ENCODE results near the gene PDHA2. TPM values are rescaled to one million over a fixed set of nuclear protein-coding genes. Genes with fewer than 3 reads are reported as not detected.

Gene PDHA2
- total and polyA plus RNA-seq, 2 experiments from 2014 or later, result not detected

DNA sequence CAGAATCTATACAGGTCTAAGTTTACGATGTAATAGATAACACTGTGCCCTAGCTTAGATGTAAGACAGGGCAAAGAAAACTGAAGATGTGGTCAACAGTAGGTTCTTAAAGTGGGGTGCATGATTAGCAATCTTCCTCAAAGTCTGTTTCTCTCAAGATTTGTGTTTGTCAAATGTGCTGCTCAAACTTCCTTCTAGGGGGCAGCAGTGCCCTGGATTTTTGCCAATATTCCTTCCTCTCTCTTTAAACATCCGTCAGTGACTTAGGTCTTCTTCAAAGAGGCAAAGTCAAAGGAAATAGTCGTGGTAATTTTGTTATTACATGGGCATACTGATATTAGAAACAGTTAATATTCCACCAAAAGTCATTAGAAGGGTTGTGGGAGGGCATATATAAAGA, 4.2 kb upstream of the PDHA2 start:
- whole genome bisulfite sequencing (ENCODE audit: low lambda C conversion rate, missing lambda C conversion rate), result 51% methylated on average over 3 of the region's 3 CpGs

GRCh38 chr4:95838192-95838591, 1.7 kb upstream of the PDHA2 start:
- Histone ChIP-seq H2AFZ (no peak overlapping the region), H3K9me3 (ENCODE audit: low read depth) (no peaks in the 10 kb centered on the region), H3K4me3 (no peak overlapping the region), H3K4me2 (no peak overlapping the region), H3K9me2 (replicated peaks; ENCODE audit: insufficient read depth) (no peaks in the 10 kb centered on the region), H3K27ac (no peak overlapping the region), H3K27me3 (no peaks in the 10 kb centered on the region), H3K4me1 (ENCODE audit: insufficient read depth) (no peaks in the 10 kb centered on the region), H3K36me3 (replicated peaks; ENCODE audit: insufficient read depth, low read depth) (no peaks in the 10 kb centered on the region), H3K79me2 (no peaks in the 10 kb centered on the region), H4K20me1 (ENCODE audit: insufficient read depth, poor library complexity, severe bottlenecking) (no peaks in the 10 kb centered on the region)
- whole genome bisulfite sequencing (ENCODE audit: low lambda C conversion rate, missing lambda C conversion rate), result 85% methylated on average over 2 of the region's 2 CpGs
- TF ChIP-seq EZH2phosphoT487 (IDR thresholded peaks at IDR 0.05; ENCODE audit: low read depth, severe bottlenecking, unreplicated experiment), result no peak
- TF ChIP-seq EZH2 (IDR thresholded peaks at IDR 0.05; ENCODE audit: borderline replicate concordance), result no peak
- no peak for TF ChIP-seq CTCF (IDR thresholded peaks at IDR 0.05; ENCODE audit: poor library complexity)
- DNase-seq (ENCODE audit: low spot score), result no peak

More for the DNA sequence above, 4.2 kb upstream of the PDHA2 start:
- no peak overlapping the region for H3K4me3 ChIP-seq
- no peaks in the 10 kb centered on the region for H3K9me3 ChIP-seq (ENCODE audit: low read depth)
- H2AFZ ChIP-seq, result no peak overlapping the region
- no peak overlapping the region for H3K4me2 ChIP-seq
- no peaks in the 10 kb centered on the region for H3K9me2 ChIP-seq (replicated peaks; ENCODE audit: insufficient read depth)
- TF ChIP-seq CTCF (IDR thresholded peaks at IDR 0.05; ENCODE audit: poor library complexity), result peak; percentile 48
- TF ChIP-seq EZH2phosphoT487 (IDR thresholded peaks at IDR 0.05; ENCODE audit: low read depth, severe bottlenecking, unreplicated experiment), result no peak
- no peaks in the 10 kb centered on the region for H3K79me2 ChIP-seq
- no peaks in the 10 kb centered on the region for H3K36me3 ChIP-seq (replicated peaks; ENCODE audit: insufficient read depth, low read depth)
- no peaks in the 10 kb centered on the region for H4K20me1 ChIP-seq (ENCODE audit: insufficient read depth, poor library complexity, severe bottlenecking)
- peak; percentile 68 for DNase-seq (ENCODE audit: low spot score)
- H3K27ac ChIP-seq, result no peak overlapping the region
- no peaks in the 10 kb centered on the region for H3K27me3 ChIP-seq
- no peaks in the 10 kb centered on the region for H3K4me1 ChIP-seq (ENCODE audit: insufficient read depth)

- no peaks in the 10 kb centered on the region for H3K79me2 ChIP-seq
- H4K20me1 ChIP-seq (ENCODE audit: insufficient read depth, poor library complexity, severe bottlenecking), result no peaks in the 10 kb centered on the region
- no peaks in the 10 kb centered on the region for H3K36me3 ChIP-seq (replicated peaks; ENCODE audit: insufficient read depth, low read depth)
- no peak overlapping the region for H3K4me2 ChIP-seq
- H3K27me3 ChIP-seq, result no peaks in the 10 kb centered on the region
- no peak overlapping the region for H3K27ac ChIP-seq
- DNase-seq (ENCODE audit: low spot score), result no peak
- H3K9me2 ChIP-seq (replicated peaks; ENCODE audit: insufficient read depth), result no peaks in the 10 kb centered on the region
- no peak for TF ChIP-seq EZH2phosphoT487 (IDR thresholded peaks at IDR 0.05; ENCODE audit: low read depth, severe bottlenecking, unreplicated experiment)
- TF ChIP-seq EZH2 (IDR thresholded peaks at IDR 0.05; ENCODE audit: borderline replicate concordance), result no peak
- no peak for TF ChIP-seq CTCF (IDR thresholded peaks at IDR 0.05; ENCODE audit: poor library complexity)
- H2AFZ ChIP-seq, result no peak overlapping the region
- 89% methylated on average over 3 of the region's 3 CpGs for WGBS (ENCODE audit: low lambda C conversion rate, missing lambda C conversion rate)
- H3K4me1 ChIP-seq (ENCODE audit: insufficient read depth), result no peaks in the 10 kb centered on the region
- H3K4me3 ChIP-seq, result no peak overlapping the region
- H3K9me3 ChIP-seq (ENCODE audit: low read depth), result no peaks in the 10 kb centered on the region
Observed at GRCh38 chr4:95847908-95848460, 8.1 kb downstream of the PDHA2 start.

DNA sequence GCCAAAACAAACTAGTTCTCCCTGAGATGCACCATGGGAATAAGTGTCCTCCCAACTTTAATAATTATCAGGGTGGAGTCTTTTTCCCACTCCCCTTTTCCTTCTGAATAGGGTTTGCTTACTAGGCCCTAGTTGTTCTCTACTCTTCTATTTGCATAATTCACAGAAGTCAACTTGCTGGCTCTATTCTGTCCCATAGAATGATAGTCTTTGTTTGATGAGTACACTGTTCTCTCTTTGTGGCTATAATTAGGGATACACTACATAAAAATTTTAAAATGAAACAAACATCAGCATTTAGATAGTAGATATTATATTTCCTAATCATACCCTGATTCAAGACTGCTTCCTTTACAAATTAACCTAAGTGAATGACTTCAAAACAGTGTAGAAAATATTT, 10.3 kb downstream of the PDHA2 start:
- H3K9me3 ChIP-seq (ENCODE audit: low read depth), result no peaks in the 10 kb centered on the region
- no peaks in the 10 kb centered on the region for H4K20me1 ChIP-seq (ENCODE audit: insufficient read depth, poor library complexity, severe bottlenecking)
- H3K4me1 ChIP-seq (ENCODE audit: insufficient read depth), result no peaks in the 10 kb centered on the region
- no peaks in the 10 kb centered on the region for H3K36me3 ChIP-seq (replicated peaks; ENCODE audit: insufficient read depth, low read depth)
- no peak overlapping the region for H3K27ac ChIP-seq
- TF ChIP-seq CTCF (IDR thresholded peaks at IDR 0.05; ENCODE audit: poor library complexity), result no peak
- TF ChIP-seq EZH2 (IDR thresholded peaks at IDR 0.05; ENCODE audit: borderline replicate concordance), result no peak
- no peak for TF ChIP-seq EZH2phosphoT487 (IDR thresholded peaks at IDR 0.05; ENCODE audit: low read depth, severe bottlenecking, unreplicated experiment)
- H3K4me2 ChIP-seq, result no peak overlapping the region
- H3K27me3 ChIP-seq, result no peaks in the 10 kb centered on the region
- no peaks in the 10 kb centered on the region for H3K9me2 ChIP-seq (replicated peaks; ENCODE audit: insufficient read depth)
- no peak overlapping the region for H3K4me3 ChIP-seq
- H3K79me2 ChIP-seq, result no peaks in the 10 kb centered on the region
- DNase-seq (ENCODE audit: low spot score), result no peak
- no peak overlapping the region for H2AFZ ChIP-seq

All from hepatocyte (in vitro differentiated cells).